Neural cell (in vitro differentiated cells): Measurements from ENCODE around the gene KRT3. TPM values are rescaled to one million over a fixed set of nuclear protein-coding genes. Genes with fewer than 3 reads are reported as not detected.

Experiments used
- H2AFZ ChIP-seq: fragments of 200-600, 300-800 bp; sonication (generic), shearing (Covaris generic); 2 replicates; pipeline ENCODE4 v1.6.0; 2014; ENCODE audit warnings: low read depth, mild to moderate bottlenecking, antibody characterized with exemption, low read length, moderate library complexity
- H3F3A ChIP-seq: fragments of 200-600 bp; shearing (Covaris generic); 2 replicates; pipeline ENCODE4 v1.6.1; 2016; ENCODE audit warnings: mild to moderate bottlenecking, moderate library complexity, mixed read lengths, antibody characterized with exemption, low read length; ENCODE audit not compliant: insufficient read depth, poor library complexity, severe bottlenecking
- H3K27ac ChIP-seq: fragments of 200-600, 300-800 bp; sonication (generic), shearing (Covaris generic); 2 replicates; pipeline ENCODE4 v1.5.1; 2014; ENCODE audit warnings: mild to moderate bottlenecking, low read length, moderate library complexity
- H3K27me3 ChIP-seq: fragments of 300-800, 200-600 bp; sonication (generic), shearing (Covaris generic); 2 replicates; pipeline ENCODE4 v1.6.0; 2014; ENCODE audit warnings: mild to moderate bottlenecking, low read depth, low read length, moderate library complexity; ENCODE audit not compliant: insufficient read depth
- H3K36me3 ChIP-seq: fragments of 300-800, 200-600 bp; sonication (generic), shearing (Covaris generic); 2 replicates; pipeline ENCODE4 v1.5.1; 2014; ENCODE audit warnings: mild to moderate bottlenecking, antibody characterized with exemption, low read length, moderate library complexity; ENCODE audit not compliant: insufficient read depth
- H3K4me2 ChIP-seq: fragments of 300-800, 200-600 bp; sonication (generic), shearing (Covaris generic); 2 replicates; pipeline ENCODE4 v1.6.0; 2014; ENCODE audit warnings: mild to moderate bottlenecking, low read length
- H3K4me3 ChIP-seq: fragments of 300-800, 200-600 bp; sonication (generic), shearing (Covaris generic); 2 replicates; pipeline ENCODE4 v1.5.1; 2014; ENCODE audit warnings: mild to moderate bottlenecking, low read length, moderate library complexity
- H3K79me2 ChIP-seq: fragments of 200-600 bp; shearing (Covaris generic); replicated peaks from 2 replicates; pipeline ENCODE4 v1.6.0; 2014; ENCODE audit warnings: mild to moderate bottlenecking, low read length, moderate library complexity; ENCODE audit not compliant: insufficient read depth
- H3K9ac ChIP-seq: fragments of 300-800, 200-600 bp; sonication (generic), shearing (Covaris generic); 2 replicates; pipeline ENCODE4 v1.6.1; 2016; ENCODE audit warnings: mild to moderate bottlenecking, low read length, mixed read lengths
- H3K9me2 ChIP-seq: fragments of 200-600 bp; shearing (Covaris generic); 2 replicates; pipeline ENCODE4 v1.6.1; 2016; ENCODE audit warnings: mild to moderate bottlenecking, low read length, mixed read lengths; ENCODE audit not compliant: insufficient read depth
- H3K9me3 ChIP-seq: fragments of 200-600, 300-800 bp; sonication (generic), shearing (Covaris generic); 2 replicates; pipeline ENCODE4 v1.6.1; 2016; ENCODE audit warnings: mild to moderate bottlenecking, mixed run types, low read length, moderate library complexity, mixed read lengths
- H4K20me1 ChIP-seq: fragments of 200-600 bp; shearing (Covaris generic); 2 replicates; pipeline ENCODE4 v1.6.1; 2016; ENCODE audit warnings: mild to moderate bottlenecking, mixed run types; ENCODE audit not compliant: insufficient read depth
- CTCF ChIP-seq: fragments of 450-650 bp; IDR thresholded peaks from 2 replicates; pipeline ENCODE4 v1.5.1; 2014; ENCODE audit warnings: antibody characterized with exemption, mild to moderate bottlenecking, moderate library complexity; ENCODE audit not compliant: poor library complexity, severe bottlenecking
- RAD21 ChIP-seq: fragments of 450-650 bp; conservative IDR thresholded peaks from 2 replicates; pipeline ENCODE4 v1.6.1; 2014; ENCODE audit warnings: antibody characterized with exemption, mild to moderate bottlenecking, moderate library complexity
- REST ChIP-seq: IDR thresholded peaks from 2 replicates; pipeline ENCODE4 v1.6.1; 2012; ENCODE audit warnings: borderline replicate concordance
- SMC3 ChIP-seq: fragments of 450-650 bp; conservative IDR thresholded peaks from 2 replicates; pipeline ENCODE4 v1.6.1; 2014; ENCODE audit warnings: antibody characterized with exemption, mild to moderate bottlenecking, moderate library complexity; ENCODE audit not compliant: poor library complexity
- TAF1 ChIP-seq: IDR thresholded peaks from 2 replicates; pipeline ENCODE4 v1.6.1; 2012; ENCODE audit warnings: low read depth
- polyA plus RNA-seq: library from polyadenylated mRNA; depleted of rRNA; stranded (reverse); fragments of >200 nt; gene quantifications from 2 replicates; pipeline ENCODE4 v1.2.3, GENCODE V29; 2014

Gene KRT3
- polyA plus RNA-seq, 1 donor from 2014 or later: not detected

GRCh38 chr12:52822771-52823510, 27.0 kb upstream of the KRT3 start:
- Histone ChIP-seq H3K79me2 (no peaks in the 10 kb centered on the region), H3K9ac (no peak overlapping the region), H3K9me3 (no peaks in the 10 kb centered on the region), H3K4me3 (no peak overlapping the region), H3K36me3 (no peaks in the 10 kb centered on the region), H3K4me2 (no peak overlapping the region), H2AFZ (no peak overlapping the region), H3K27me3 (no peaks in the 10 kb centered on the region), H3K27ac (no peak overlapping the region), H3F3A (no peaks in the 10 kb centered on the region), H4K20me1 (no peaks in the 10 kb centered on the region), H3K9me2 (no peaks in the 10 kb centered on the region)
- no peak for TF ChIP-seq TAF1
- no peak for TF ChIP-seq REST
- no peak for TF ChIP-seq RAD21
- TF ChIP-seq SMC3: no peak
- no peak for TF ChIP-seq CTCF

GRCh38 chr12:52821826-52822660, 26.1 kb upstream of the KRT3 start:
- Histone ChIP-seq H2AFZ (no peak overlapping the region), H3K9me2 (no peaks in the 10 kb centered on the region), H4K20me1 (no peaks in the 10 kb centered on the region), H3K27ac (no peak overlapping the region), H3K9me3 (no peaks in the 10 kb centered on the region), H3K4me3 (no peak overlapping the region), H3K4me2 (no peak overlapping the region), H3K27me3 (no peaks in the 10 kb centered on the region), H3K36me3 (no peaks in the 10 kb centered on the region), H3F3A (no peaks in the 10 kb centered on the region), H3K79me2 (no peaks in the 10 kb centered on the region), H3K9ac (no peak overlapping the region)
- TF ChIP-seq REST: no peak
